Liver (tissue), 9 donors: ENCODE results near the gene PEX1. TPM values are rescaled to one million over a fixed set of nuclear protein-coding genes. Genes with fewer than 3 reads are reported as not detected.

Source experiments
- DNase-seq: peaks from one replicate; pipeline ENCODE4 v3.0.0-alpha.2; 2017; ENCODE audit warnings: low spot score
- H3K27ac ChIP-seq, 2 donors: one replicate each; pipeline ENCODE4 v1.7.0; 2013; ENCODE audit warnings: inconsistent platforms in 2 of 2, low read length in 2 of 2, control low read depth in 1 of 2, low read depth in 1 of 2, mild to moderate bottlenecking in 1 of 2
- H3K27me3 ChIP-seq, 4 donors: one replicate each; pipeline versions ENCODE4 v1.6.1 to v1.7.0; 2013; ENCODE audit warnings: low read length in 3 of 4, inconsistent platforms in 1 of 4, mild to moderate bottlenecking in 1 of 4, moderate library complexity in 1 of 4; ENCODE audit not compliant: control insufficient read depth in 4 of 4, insufficient read depth in 4 of 4
- H3K36me3 ChIP-seq, 4 donors: one replicate each; pipeline versions ENCODE4 v1.6.1 to v1.7.0; 2013; ENCODE audit warnings: low read length in 3 of 4, mild to moderate bottlenecking in 3 of 4, low read depth in 1 of 4, moderate library complexity in 1 of 4; ENCODE audit not compliant: control insufficient read depth in 4 of 4, insufficient read depth in 3 of 4
- H3K4me1 ChIP-seq, 4 donors: one replicate each; pipeline versions ENCODE4 v1.6.1 to v1.7.0; 2013; ENCODE audit warnings: low read length in 3 of 4, mild to moderate bottlenecking in 3 of 4, moderate library complexity in 1 of 4; ENCODE audit not compliant: control insufficient read depth in 4 of 4, insufficient read depth in 4 of 4
- H3K4me3 ChIP-seq, 3 donors: one replicate each; pipeline versions ENCODE4 v1.6.1 to v1.7.0; 2013; ENCODE audit warnings: low read length in 3 of 3, control low read depth in 1 of 3, low read depth in 1 of 3, mild to moderate bottlenecking in 1 of 3
- H3K9ac ChIP-seq, 2 donors: one replicate each; pipeline ENCODE4 v1.7.0; 2013; ENCODE audit warnings: low read length in 2 of 2, mild to moderate bottlenecking in 2 of 2, moderate library complexity in 2 of 2, control low read depth in 1 of 2, low read depth in 1 of 2
- H3K9me3 ChIP-seq, 4 donors: one replicate each; pipeline versions ENCODE4 v1.6.1 to v1.7.0; 2013; ENCODE audit warnings: low read length in 3 of 4; ENCODE audit not compliant: control insufficient read depth in 4 of 4
- FOXA1 ChIP-seq: IDR thresholded peaks from 2 replicates; pipeline ENCODE4 v1.6.1; 2016; ENCODE audit warnings: antibody characterized with exemption
- FOXA2 ChIP-seq: IDR thresholded peaks from 2 replicates; pipeline ENCODE4 v1.6.1; 2016; ENCODE audit warnings: antibody characterized with exemption
- GABPA ChIP-seq, 2 donors: IDR thresholded peaks in 1 of 2; conservative IDR thresholded peaks in 1 of 2; 2 replicates each; pipeline ENCODE4 v1.6.1; 2016; ENCODE audit warnings: antibody characterized with exemption in 2 of 2, mild to moderate bottlenecking in 1 of 2, moderate library complexity in 1 of 2
- JUND ChIP-seq, 2 donors: IDR thresholded peaks; 2 replicates each; pipeline ENCODE4 v1.6.1; 2016; ENCODE audit warnings: antibody characterized with exemption in 2 of 2
- NR2F2 ChIP-seq: IDR thresholded peaks from 2 replicates; pipeline ENCODE4 v1.6.1; 2016; ENCODE audit warnings: antibody characterized with exemption
- RAD21 ChIP-seq, 2 donors: IDR thresholded peaks; 2 replicates each; pipeline ENCODE4 v1.6.1; 2016; ENCODE audit warnings: antibody characterized with exemption in 2 of 2, mild to moderate bottlenecking in 2 of 2
- RXRA ChIP-seq, 2 donors: IDR thresholded peaks; 2 replicates each; pipeline ENCODE4 v1.6.1; 2017 to 2018; ENCODE audit warnings: antibody characterized with exemption in 2 of 2, mild to moderate bottlenecking in 1 of 2
- SP1 ChIP-seq: IDR thresholded peaks from 2 replicates; pipeline ENCODE4 v1.6.1; 2018; ENCODE audit warnings: antibody characterized with exemption, mild to moderate bottlenecking
- TAF1 ChIP-seq: conservative IDR thresholded peaks from 2 replicates; pipeline ENCODE4 v1.6.1; 2016; ENCODE audit warnings: antibody characterized with exemption, mild to moderate bottlenecking
- YY1 ChIP-seq: IDR thresholded peaks from 2 replicates; pipeline ENCODE4 v1.6.1; 2016; ENCODE audit warnings: antibody characterized with exemption, mild to moderate bottlenecking
- WGBS: extraction: QIAGEN DNeasy Blood & Tissue Kit; methylation state at CpG from one replicate; pipeline ENCODE4 v1.1.7; 2013; 5-methylcytosine and 5-hydroxymethylcytosine counted together
- polyA plus RNA-seq, 2 donors: library from polyadenylated mRNA; stranded (reverse) in 1 of 2; unstranded in 1 of 2; fragments of 200-250 nt in 1 of 2; fragments of >200 nt in 1 of 2; fragmentation: Nextera tagmentation in 1 of 2; extraction: Ambion mirVana in 1 of 2; gene quantifications; one replicate each; pipeline versions ENCODE4 v1.2.1 to v1.2.3, GENCODE V29; 2013 to 2015
- total RNA-seq, 2 donors: library from RNA; depleted of rRNA; stranded (reverse); fragments of >200 nt; gene quantifications; one replicate each; pipeline ENCODE4 v1.2.3, GENCODE V29; 2014
- TF ChIP-seq, protein P1 (sequence below): IDR thresholded peaks from 2 replicates; pipeline ENCODE4 v1.6.1; 2016; ENCODE audit warnings: antibody characterized with exemption
- TF ChIP-seq, protein P2 (sequence below): IDR thresholded peaks from 2 replicates; pipeline ENCODE4 v1.6.1; 2016; ENCODE audit warnings: antibody characterized with exemption
- TF ChIP-seq, protein P3 (sequence below): IDR thresholded peaks from 2 replicates; pipeline ENCODE4 v1.6.1; 2016; ENCODE audit warnings: antibody characterized with exemption
- TF ChIP-seq, protein P4 (sequence below): fragments of 150-350 bp; IDR thresholded peaks from 2 replicates; pipeline ENCODE4 v1.5.1; 2017; ENCODE audit warnings: improper control_type of control experiment, low read depth, low read length; ENCODE audit not compliant: missing input control
- TF ChIP-seq, protein P5 (sequence below): IDR thresholded peaks from 2 replicates; pipeline ENCODE4 v1.6.1; 2016; ENCODE audit warnings: antibody characterized with exemption, mild to moderate bottlenecking
- donor health status: healthy.
- donor health status: healthy.
- donor health status: healthy.
- donor health status: healthy.
- donor health status: healthy.

The PEX1 gene
- total and polyA plus RNA-seq, 4 donors: 7.2 to 18.2 (median 9.0) TPM

DNA sequence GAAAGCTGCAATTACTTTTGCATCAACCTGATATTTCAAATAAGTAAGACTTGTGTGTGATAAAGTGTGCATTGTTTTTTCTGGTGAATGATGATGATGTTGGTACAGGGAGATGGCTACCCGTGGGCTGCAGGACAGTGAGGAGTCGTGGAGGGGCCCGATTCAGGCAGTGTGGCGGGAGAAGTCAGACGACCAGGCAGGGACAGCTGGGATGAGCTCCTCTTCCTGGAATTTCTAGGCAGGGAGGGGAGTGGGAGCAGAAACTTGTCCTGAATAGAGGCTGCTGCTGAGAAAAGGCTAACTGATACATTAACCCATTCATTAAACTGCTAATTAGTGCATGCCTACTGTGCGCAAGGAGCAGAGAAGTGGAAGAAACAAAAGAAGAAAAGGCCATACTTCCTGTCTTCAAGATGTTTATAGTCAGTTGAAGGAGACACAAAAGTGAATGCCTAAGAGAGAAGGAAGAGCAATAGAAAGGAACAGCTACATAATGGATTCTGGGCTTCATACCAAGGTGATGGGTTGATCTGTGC, 90.3 kb downstream of the PEX1 start:
- Histone ChIP-seq H3K9ac (no peak overlapping the region), H3K4me3 (no peak overlapping the region), H3K27ac (no peak overlapping the region), H3K4me1 (no peaks in the 10 kb centered on the region), H3K27me3 (no peaks in the 10 kb centered on the region), H3K9me3 (no peaks in the 10 kb centered on the region), H3K36me3 (no peaks in the 10 kb centered on the region)
- DNase-seq: no peak
- TF ChIP-seq SP1 (no peak), FOXA2 (no peak), RXRA (IDR thresholded peaks at IDR 0.05) (no peak), FOXA1 (no peak), RAD21 (IDR thresholded peaks at IDR 0.05) (no peak), JUND (IDR thresholded peaks at IDR 0.05) (no peak), NR2F2 (no peak), YY1 (no peak), TAF1 (no peak), GABPA (IDR thresholded peaks at IDR 0.05 in 1 of 2, conservative IDR thresholded peaks at IDR 0.05 in 1 of 2) (no peak)
- TF ChIP-seq, protein P1, sequence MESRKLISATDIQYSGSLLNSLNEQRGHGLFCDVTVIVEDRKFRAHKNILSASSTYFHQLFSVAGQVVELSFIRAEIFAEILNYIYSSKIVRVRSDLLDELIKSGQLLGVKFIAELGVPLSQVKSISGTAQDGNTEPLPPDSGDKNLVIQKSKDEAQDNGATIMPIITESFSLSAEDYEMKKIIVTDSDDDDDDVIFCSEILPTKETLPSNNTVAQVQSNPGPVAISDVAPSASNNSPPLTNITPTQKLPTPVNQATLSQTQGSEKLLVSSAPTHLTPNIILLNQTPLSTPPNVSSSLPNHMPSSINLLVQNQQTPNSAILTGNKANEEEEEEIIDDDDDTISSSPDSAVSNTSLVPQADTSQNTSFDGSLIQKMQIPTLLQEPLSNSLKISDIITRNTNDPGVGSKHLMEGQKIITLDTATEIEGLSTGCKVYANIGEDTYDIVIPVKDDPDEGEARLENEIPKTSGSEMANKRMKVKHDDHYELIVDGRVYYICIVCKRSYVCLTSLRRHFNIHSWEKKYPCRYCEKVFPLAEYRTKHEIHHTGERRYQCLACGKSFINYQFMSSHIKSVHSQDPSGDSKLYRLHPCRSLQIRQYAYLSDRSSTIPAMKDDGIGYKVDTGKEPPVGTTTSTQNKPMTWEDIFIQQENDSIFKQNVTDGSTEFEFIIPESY: no peak
- TF ChIP-seq, protein P2, sequence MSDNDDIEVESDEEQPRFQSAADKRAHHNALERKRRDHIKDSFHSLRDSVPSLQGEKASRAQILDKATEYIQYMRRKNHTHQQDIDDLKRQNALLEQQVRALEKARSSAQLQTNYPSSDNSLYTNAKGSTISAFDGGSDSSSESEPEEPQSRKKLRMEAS: no peak
- TF ChIP-seq, protein P3, sequence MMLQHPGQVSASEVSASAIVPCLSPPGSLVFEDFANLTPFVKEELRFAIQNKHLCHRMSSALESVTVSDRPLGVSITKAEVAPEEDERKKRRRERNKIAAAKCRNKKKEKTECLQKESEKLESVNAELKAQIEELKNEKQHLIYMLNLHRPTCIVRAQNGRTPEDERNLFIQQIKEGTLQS: no peak
- TF ChIP-seq, protein P4, sequence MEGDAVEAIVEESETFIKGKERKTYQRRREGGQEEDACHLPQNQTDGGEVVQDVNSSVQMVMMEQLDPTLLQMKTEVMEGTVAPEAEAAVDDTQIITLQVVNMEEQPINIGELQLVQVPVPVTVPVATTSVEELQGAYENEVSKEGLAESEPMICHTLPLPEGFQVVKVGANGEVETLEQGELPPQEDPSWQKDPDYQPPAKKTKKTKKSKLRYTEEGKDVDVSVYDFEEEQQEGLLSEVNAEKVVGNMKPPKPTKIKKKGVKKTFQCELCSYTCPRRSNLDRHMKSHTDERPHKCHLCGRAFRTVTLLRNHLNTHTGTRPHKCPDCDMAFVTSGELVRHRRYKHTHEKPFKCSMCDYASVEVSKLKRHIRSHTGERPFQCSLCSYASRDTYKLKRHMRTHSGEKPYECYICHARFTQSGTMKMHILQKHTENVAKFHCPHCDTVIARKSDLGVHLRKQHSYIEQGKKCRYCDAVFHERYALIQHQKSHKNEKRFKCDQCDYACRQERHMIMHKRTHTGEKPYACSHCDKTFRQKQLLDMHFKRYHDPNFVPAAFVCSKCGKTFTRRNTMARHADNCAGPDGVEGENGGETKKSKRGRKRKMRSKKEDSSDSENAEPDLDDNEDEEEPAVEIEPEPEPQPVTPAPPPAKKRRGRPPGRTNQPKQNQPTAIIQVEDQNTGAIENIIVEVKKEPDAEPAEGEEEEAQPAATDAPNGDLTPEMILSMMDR: no peak
- TF ChIP-seq, protein P5, sequence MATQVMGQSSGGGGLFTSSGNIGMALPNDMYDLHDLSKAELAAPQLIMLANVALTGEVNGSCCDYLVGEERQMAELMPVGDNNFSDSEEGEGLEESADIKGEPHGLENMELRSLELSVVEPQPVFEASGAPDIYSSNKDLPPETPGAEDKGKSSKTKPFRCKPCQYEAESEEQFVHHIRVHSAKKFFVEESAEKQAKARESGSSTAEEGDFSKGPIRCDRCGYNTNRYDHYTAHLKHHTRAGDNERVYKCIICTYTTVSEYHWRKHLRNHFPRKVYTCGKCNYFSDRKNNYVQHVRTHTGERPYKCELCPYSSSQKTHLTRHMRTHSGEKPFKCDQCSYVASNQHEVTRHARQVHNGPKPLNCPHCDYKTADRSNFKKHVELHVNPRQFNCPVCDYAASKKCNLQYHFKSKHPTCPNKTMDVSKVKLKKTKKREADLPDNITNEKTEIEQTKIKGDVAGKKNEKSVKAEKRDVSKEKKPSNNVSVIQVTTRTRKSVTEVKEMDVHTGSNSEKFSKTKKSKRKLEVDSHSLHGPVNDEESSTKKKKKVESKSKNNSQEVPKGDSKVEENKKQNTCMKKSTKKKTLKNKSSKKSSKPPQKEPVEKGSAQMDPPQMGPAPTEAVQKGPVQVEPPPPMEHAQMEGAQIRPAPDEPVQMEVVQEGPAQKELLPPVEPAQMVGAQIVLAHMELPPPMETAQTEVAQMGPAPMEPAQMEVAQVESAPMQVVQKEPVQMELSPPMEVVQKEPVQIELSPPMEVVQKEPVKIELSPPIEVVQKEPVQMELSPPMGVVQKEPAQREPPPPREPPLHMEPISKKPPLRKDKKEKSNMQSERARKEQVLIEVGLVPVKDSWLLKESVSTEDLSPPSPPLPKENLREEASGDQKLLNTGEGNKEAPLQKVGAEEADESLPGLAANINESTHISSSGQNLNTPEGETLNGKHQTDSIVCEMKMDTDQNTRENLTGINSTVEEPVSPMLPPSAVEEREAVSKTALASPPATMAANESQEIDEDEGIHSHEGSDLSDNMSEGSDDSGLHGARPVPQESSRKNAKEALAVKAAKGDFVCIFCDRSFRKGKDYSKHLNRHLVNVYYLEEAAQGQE: no peak
- 83% methylated on average over 6 of the region's 6 CpGs for WGBS

Other genes starting within 250 kb of the PEX1 start
- gene GATAD1, start 81.0 kb downstream of the PEX1 start, total RNA-seq: 10 to 100 TPM; 12.4 to 22.8 TPM
- 1 to 10 TPM; 7.8 to 9.3 TPM for gene GATAD1, start 81.0 kb downstream of the PEX1 start, polyA plus RNA-seq
- gene ERVW-1, start 50.6 kb downstream of the PEX1 start, total RNA-seq: not detected
- gene ERVW-1, start 50.6 kb downstream of the PEX1 start, polyA plus RNA-seq: under 1 TPM in 1 of 2 donors, not detected in 1; 0.19 TPM
- 1 to 10 TPM; 8.5 to 9.7 TPM for gene RBM48, start 275 bp upstream of the PEX1 start, total RNA-seq
- gene RBM48, start 275 bp upstream of the PEX1 start, polyA plus RNA-seq: 1 to 10 TPM; 3.3 to 5.2 TPM
- 10 to 100 TPM; 13.6 to 13.9 TPM for gene FAM133B, start 61.9 kb upstream of the PEX1 start, total RNA-seq
- 10 to 100 TPM in 1 of 2 donors, 1 to 10 TPM in 1; 5.2 to 25.0 TPM for gene FAM133B, start 61.9 kb upstream of the PEX1 start, polyA plus RNA-seq